ENCODE data around the gene LRPAP1.
A peak's percentile ranks its signal among the peaks of the same experiment; 100 is the strongest.
"Not testable (repeated sequence)": the region's sequence is repeated elsewhere in the genome, so short reads cannot be mapped to it uniquely, and the experiment has no call there.

The LRPAP1 gene, protein sequence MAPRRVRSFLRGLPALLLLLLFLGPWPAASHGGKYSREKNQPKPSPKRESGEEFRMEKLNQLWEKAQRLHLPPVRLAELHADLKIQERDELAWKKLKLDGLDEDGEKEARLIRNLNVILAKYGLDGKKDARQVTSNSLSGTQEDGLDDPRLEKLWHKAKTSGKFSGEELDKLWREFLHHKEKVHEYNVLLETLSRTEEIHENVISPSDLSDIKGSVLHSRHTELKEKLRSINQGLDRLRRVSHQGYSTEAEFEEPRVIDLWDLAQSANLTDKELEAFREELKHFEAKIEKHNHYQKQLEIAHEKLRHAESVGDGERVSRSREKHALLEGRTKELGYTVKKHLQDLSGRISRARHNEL

DNA sequence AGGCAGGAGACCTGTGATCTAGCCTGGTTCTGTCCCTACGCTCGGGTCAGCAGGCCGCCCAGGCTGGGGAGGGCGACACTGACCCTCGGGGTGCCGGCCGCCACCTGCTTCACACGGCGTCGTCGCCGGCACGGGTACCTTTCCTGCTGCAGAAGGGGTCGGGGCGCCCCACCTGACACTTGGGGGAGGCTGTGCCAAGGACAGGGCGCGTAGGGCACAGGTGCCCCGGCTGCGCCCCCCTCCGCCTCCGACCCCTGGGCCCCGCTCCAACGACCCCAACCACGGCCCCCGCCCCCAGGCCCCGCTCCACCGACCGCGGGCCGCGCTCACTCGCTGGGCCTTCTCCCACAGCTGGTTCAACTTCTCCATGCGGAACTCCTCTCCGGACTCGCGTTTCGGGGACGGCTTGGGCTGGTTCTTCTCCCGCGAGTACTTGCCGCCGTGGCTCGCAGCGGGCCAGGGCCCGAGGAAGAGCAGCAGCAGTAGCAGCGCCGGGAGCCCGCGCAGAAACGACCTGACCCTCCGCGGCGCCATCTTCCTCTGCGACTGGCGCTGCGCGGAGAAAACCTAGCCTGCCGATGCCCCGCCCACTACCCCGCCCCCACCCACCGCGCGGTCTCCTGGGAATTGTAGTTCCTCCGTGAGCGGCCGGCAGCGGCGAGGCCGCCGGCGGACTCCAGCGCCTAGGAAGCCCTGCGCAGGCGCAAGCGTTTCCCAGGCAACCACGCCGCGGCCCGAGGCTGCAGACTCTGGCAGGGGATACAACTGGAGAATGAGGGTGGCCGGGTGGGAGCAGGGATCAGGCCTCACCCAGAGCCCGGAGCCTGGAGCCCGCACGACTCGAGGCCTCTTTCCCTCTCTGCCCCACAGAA, at the start of gene LRPAP1:
Gene LRPAP1, minus strand, starts transcription at position 544 of the 872 bp plus-strand sequence. Its CDS starts 10 bp downstream, at position 534.
- Histone ChIP-seq H3K4me3 (ENCODE audit: low read length) (peak within 1 kb of the TSS; percentile 87), H3K9me3 (ENCODE audit: control insufficient read depth, low read length) (no peaks in the 10 kb centered on the region), H3K4me1 (ENCODE audit: control insufficient read depth, insufficient read depth, low read length) (peaks cover 31% of the 10 kb centered on the region), H3K9ac (ENCODE audit: low read length) (peak within 1 kb of the TSS; percentile 85), H3K36me3 (ENCODE audit: control insufficient read depth, insufficient read depth, low read length, severe bottlenecking) (no peaks in the 10 kb centered on the region), H3K27me3 (replicated peaks; ENCODE audit: control insufficient read depth, insufficient read depth, low read length) (peaks cover 7% of the 10 kb centered on the region)
- DNase-seq (ENCODE audit: low read depth): peak; percentile 96

DNA sequence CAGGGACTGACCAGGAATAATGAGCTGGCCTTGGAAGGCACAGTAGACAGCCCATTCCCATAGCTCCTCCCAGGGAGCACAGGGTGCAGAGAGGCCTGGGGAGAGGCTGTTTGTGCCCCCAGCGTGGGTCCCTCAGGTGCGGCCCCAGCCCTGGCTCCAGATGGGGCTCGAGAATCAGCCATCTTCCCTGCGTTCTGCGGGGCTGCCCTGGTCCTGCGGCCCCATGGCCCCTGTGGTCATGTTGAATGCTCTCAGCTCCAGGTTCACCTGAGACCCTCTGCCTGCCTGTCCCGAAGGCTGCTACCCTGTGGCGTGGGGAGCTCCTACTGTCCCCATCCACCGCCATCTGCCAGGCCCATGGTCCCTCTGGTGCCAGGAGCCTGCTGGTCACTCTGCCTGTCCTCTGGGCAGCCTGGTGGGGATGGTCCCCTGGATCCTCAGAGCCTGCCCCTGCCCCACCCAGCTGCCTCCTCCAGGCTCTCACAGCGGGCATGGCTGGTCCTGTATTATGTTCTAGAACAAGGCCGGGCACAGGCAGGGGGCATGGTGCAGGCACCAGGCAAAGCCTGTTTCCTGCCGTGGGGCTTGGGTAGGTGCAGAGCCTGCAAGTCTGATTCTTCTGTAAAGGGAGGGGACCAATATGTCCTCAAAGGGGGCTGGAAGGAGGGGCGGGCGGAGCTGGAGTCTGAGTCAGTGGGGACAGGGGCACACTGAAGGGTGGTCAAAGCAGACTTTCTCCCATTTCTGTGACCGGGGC, 49.3 kb upstream of the LRPAP1 start:
- not testable (repeated sequence) for H3K4me3 ChIP-seq (ENCODE audit: low read length); H3K36me3 ChIP-seq (ENCODE audit: control insufficient read depth, insufficient read depth, low read length, severe bottlenecking); H3K9me3 ChIP-seq (ENCODE audit: control insufficient read depth, low read length); H3K4me1 ChIP-seq (ENCODE audit: control insufficient read depth, insufficient read depth, low read length); H3K9ac ChIP-seq (ENCODE audit: low read length); DNase-seq (ENCODE audit: low read depth); H3K27me3 ChIP-seq (replicated peaks; ENCODE audit: control insufficient read depth, insufficient read depth, low read length)

- not testable (repeated sequence) for H3K36me3 ChIP-seq (ENCODE audit: control insufficient read depth, insufficient read depth, low read length, severe bottlenecking); H3K9me3 ChIP-seq (ENCODE audit: control insufficient read depth, low read length); DNase-seq (ENCODE audit: low read depth); H3K27me3 ChIP-seq (replicated peaks; ENCODE audit: control insufficient read depth, insufficient read depth, low read length); H3K4me1 ChIP-seq (ENCODE audit: control insufficient read depth, insufficient read depth, low read length); H3K4me3 ChIP-seq (ENCODE audit: low read length); H3K9ac ChIP-seq (ENCODE audit: low read length)
Observed at GRCh38 chr4:3580859-3581258, 48.6 kb upstream of the LRPAP1 start.

- not testable (repeated sequence) for H3K9me3 ChIP-seq (ENCODE audit: control insufficient read depth, low read length); DNase-seq (ENCODE audit: low read depth); H3K9ac ChIP-seq (ENCODE audit: low read length); H3K4me1 ChIP-seq (ENCODE audit: control insufficient read depth, insufficient read depth, low read length); H3K36me3 ChIP-seq (ENCODE audit: control insufficient read depth, insufficient read depth, low read length, severe bottlenecking); H3K4me3 ChIP-seq (ENCODE audit: low read length)
- H3K27me3 ChIP-seq (replicated peaks; ENCODE audit: control insufficient read depth, insufficient read depth, low read length): peaks cover 10% of the 10 kb centered on the region
Observed at GRCh38 chr4:3578527-3579144, 46.4 kb upstream of the LRPAP1 start.

DNA sequence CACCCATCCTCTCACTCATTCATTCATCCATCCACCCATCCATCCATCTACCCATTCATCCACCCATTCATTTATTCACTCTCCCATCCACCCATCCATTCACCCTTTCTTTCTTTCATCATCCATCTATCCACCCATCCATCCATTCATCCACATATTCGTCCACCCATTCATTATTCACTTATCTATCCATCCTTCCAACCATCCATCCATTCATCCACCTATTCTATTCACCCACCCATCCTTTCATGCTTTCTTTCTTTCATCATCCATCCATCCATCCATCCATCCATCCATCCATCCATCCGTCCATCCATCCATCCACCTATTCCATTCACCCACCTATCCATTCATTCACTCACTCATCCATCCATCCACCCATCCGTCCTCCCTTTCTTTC, 45.8 kb upstream of the LRPAP1 start:
- H3K36me3 ChIP-seq (ENCODE audit: control insufficient read depth, insufficient read depth, low read length, severe bottlenecking); DNase-seq (ENCODE audit: low read depth); H3K9ac ChIP-seq (ENCODE audit: low read length); H3K9me3 ChIP-seq (ENCODE audit: control insufficient read depth, low read length); H3K4me1 ChIP-seq (ENCODE audit: control insufficient read depth, insufficient read depth, low read length); H3K4me3 ChIP-seq (ENCODE audit: low read length): not testable (repeated sequence)
- peaks cover 13% of the 10 kb centered on the region for H3K27me3 ChIP-seq (replicated peaks; ENCODE audit: control insufficient read depth, insufficient read depth, low read length)

- H3K4me1 ChIP-seq (ENCODE audit: control insufficient read depth, insufficient read depth, low read length); H3K9ac ChIP-seq (ENCODE audit: low read length); H3K9me3 ChIP-seq (ENCODE audit: control insufficient read depth, low read length); H3K36me3 ChIP-seq (ENCODE audit: control insufficient read depth, insufficient read depth, low read length, severe bottlenecking); DNase-seq (ENCODE audit: low read depth); H3K4me3 ChIP-seq (ENCODE audit: low read length): not testable (repeated sequence)
- peaks cover 19% of the 10 kb centered on the region for H3K27me3 ChIP-seq (replicated peaks; ENCODE audit: control insufficient read depth, insufficient read depth, low read length)
Observed at GRCh38 chr4:3577208-3577892, 45.1 kb upstream of the LRPAP1 start.

- not testable (repeated sequence) for H3K9me3 ChIP-seq (ENCODE audit: control insufficient read depth, low read length); DNase-seq (ENCODE audit: low read depth); H3K9ac ChIP-seq (ENCODE audit: low read length); H3K4me3 ChIP-seq (ENCODE audit: low read length); H3K4me1 ChIP-seq (ENCODE audit: control insufficient read depth, insufficient read depth, low read length); H3K36me3 ChIP-seq (ENCODE audit: control insufficient read depth, insufficient read depth, low read length, severe bottlenecking)
- H3K27me3 ChIP-seq (replicated peaks; ENCODE audit: control insufficient read depth, insufficient read depth, low read length): peaks cover 22% of the 10 kb centered on the region
Observed at GRCh38 chr4:3576533-3577207, 44.4 kb upstream of the LRPAP1 start.

DNA sequence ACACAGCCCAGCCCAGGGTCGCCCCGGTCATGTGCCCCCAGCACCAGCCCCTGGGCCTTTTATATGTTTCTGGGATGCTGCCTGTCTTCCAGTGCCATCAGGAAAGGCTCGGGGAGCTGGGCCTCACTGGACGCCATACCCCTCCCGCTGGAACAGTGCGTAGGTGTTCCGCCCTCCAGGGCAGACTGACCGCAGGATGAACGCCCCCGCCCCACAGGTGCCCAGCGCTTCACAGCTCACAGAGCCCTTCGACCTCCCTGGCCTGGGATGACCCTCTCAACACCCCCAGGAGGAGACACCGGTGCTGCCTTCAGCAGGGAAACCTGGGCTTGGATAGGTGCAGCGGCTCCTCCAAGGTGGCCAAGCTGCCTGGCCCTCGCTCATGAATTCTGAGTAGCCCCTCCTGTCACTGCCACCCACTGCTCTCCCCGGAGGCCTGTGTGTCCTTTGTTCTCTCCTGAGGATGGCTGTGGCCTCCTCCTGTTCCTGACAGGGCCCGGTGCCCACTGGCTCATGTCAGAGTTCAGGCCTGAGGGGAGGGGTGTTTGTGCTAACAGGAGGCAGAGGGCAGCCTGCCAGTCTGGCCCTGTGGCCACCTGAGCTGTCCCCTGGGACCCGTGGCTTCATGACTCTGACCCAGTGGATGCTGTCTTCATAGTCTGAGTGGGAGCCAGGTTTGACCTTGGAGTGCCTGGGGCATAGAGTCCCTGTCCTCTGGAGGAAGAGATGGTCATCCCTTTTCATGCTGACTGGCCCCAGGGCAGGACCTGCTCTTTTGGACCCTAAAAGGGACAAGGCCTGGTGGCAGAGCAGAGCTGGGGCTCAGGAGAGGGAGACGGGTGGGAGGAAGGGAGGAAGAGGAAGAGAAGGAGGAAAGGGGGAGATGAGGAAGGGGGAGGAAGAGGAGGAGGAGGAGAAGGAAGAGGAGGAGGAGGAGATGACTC, 43.5 kb upstream of the LRPAP1 start:
- not testable (repeated sequence) for H3K9me3 ChIP-seq (ENCODE audit: control insufficient read depth, low read length); H3K4me1 ChIP-seq (ENCODE audit: control insufficient read depth, insufficient read depth, low read length); H3K9ac ChIP-seq (ENCODE audit: low read length); H3K36me3 ChIP-seq (ENCODE audit: control insufficient read depth, insufficient read depth, low read length, severe bottlenecking); H3K4me3 ChIP-seq (ENCODE audit: low read length); DNase-seq (ENCODE audit: low read depth)
- peaks cover 25% of the 10 kb centered on the region for H3K27me3 ChIP-seq (replicated peaks; ENCODE audit: control insufficient read depth, insufficient read depth, low read length)

DNA sequence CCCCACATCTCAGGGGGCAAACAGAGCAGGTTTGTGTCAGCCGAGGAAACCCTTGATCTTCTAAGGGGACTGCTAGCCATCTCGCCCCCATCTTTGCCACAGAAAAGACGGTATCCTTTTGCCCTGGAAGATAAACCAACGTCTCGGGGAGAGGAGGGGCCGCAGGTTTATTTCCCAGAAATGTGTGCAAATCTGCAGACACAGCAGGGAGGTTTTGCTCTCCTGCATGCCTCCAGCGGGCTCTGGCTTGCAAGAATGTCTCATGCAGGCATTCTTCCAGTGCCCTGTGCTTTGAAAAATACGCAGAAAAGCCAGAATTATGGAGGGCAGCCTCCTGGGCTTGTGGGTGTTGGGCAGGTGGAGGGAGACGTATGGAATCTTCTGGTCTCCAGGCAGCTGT, 42.6 kb upstream of the LRPAP1 start:
- H3K9ac ChIP-seq (ENCODE audit: low read length); H3K4me3 ChIP-seq (ENCODE audit: low read length); DNase-seq (ENCODE audit: low read depth); H3K9me3 ChIP-seq (ENCODE audit: control insufficient read depth, low read length); H3K4me1 ChIP-seq (ENCODE audit: control insufficient read depth, insufficient read depth, low read length); H3K36me3 ChIP-seq (ENCODE audit: control insufficient read depth, insufficient read depth, low read length, severe bottlenecking): not testable (repeated sequence)
- peaks cover 23% of the 10 kb centered on the region for H3K27me3 ChIP-seq (replicated peaks; ENCODE audit: control insufficient read depth, insufficient read depth, low read length)
